ENCODE results near the gene MCC. TPM values are rescaled to one million over a fixed set of nuclear protein-coding genes. Genes with fewer than 3 reads are reported as not detected.

The MCC gene
- total RNA-seq, 4 donors from 2014 or later, result 1.2 to 133 (median 8.5) TPM

GRCh38 chr5:113152380-113152740 is 335.9 kb downstream of the MCC start:
- no peak for TF ChIP-seq POLR2A (IDR thresholded peaks at IDR 0.05)
- Histone ChIP-seq H3K9me3 (no peaks in the 10 kb centered on the region), H3K27me3 (no peaks in the 10 kb centered on the region), H3K4me3 (no peak overlapping the region), H3K27ac (no peak overlapping the region), H3K36me3 (no peaks in the 10 kb centered on the region), H3K4me1 (no peaks in the 10 kb centered on the region)
- DNase-seq, result no peak

DNA sequence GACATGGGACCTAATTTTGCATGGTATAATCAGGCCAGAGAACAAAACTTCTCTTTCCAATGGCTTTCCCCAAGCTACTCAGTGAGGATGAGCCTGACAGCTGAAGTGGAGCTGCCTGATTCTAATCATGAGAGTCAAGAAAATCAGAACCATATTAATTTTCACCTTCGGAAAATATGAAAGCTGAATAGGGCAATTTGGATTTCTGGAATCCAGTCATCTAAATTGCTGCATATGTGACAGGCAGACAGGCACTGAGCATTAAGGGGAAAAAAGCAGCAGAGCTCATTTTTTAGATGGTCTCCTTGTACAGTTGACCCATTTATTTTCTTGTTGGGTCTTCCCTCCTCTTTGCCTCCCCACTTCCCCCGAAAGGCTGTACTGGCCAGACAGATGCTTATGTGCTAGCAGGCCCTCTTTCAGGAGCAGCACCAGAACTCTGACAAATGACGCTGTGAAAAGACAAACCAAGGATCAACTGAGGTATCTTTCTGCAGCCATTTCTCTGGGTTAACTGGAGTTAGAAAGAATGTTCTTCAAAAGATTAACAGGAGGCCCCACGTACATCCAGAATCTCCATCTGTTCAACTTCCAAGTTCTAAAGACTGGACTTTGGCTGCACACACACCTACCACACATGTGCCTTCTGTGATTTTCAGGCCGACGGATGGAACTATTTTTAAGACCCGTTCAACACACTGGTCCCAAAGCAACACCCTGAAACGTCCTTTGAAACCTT is 336.4 kb downstream of the MCC start:
- no peak overlapping the region for H3K4me3 ChIP-seq
- no peaks in the 10 kb centered on the region for H3K27me3 ChIP-seq
- DNase-seq, result no peak
- no peak overlapping the region for H3K27ac ChIP-seq
- no peaks in the 10 kb centered on the region for H3K9me3 ChIP-seq
- H3K4me1 ChIP-seq, result no peaks in the 10 kb centered on the region
- TF ChIP-seq, protein P1, sequence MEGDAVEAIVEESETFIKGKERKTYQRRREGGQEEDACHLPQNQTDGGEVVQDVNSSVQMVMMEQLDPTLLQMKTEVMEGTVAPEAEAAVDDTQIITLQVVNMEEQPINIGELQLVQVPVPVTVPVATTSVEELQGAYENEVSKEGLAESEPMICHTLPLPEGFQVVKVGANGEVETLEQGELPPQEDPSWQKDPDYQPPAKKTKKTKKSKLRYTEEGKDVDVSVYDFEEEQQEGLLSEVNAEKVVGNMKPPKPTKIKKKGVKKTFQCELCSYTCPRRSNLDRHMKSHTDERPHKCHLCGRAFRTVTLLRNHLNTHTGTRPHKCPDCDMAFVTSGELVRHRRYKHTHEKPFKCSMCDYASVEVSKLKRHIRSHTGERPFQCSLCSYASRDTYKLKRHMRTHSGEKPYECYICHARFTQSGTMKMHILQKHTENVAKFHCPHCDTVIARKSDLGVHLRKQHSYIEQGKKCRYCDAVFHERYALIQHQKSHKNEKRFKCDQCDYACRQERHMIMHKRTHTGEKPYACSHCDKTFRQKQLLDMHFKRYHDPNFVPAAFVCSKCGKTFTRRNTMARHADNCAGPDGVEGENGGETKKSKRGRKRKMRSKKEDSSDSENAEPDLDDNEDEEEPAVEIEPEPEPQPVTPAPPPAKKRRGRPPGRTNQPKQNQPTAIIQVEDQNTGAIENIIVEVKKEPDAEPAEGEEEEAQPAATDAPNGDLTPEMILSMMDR (IDR thresholded peaks at IDR 0.05), result no peak
- no peak for TF ChIP-seq POLR2A (IDR thresholded peaks at IDR 0.05)
- no peaks in the 10 kb centered on the region for H3K36me3 ChIP-seq

GRCh38 chr5:113150821-113151220 is 337.4 kb downstream of the MCC start:
- no peaks in the 10 kb centered on the region for H3K27me3 ChIP-seq
- no peak overlapping the region for H3K4me3 ChIP-seq
- no peaks in the 10 kb centered on the region for H3K36me3 ChIP-seq
- H3K27ac ChIP-seq, result no peak overlapping the region
- H3K4me1 ChIP-seq, result no peaks in the 10 kb centered on the region
- no peak for DNase-seq
- no peaks in the 10 kb centered on the region for H3K9me3 ChIP-seq
- TF ChIP-seq, protein P1 (IDR thresholded peaks at IDR 0.05), result no peak
- TF ChIP-seq POLR2A (IDR thresholded peaks at IDR 0.05), result no peak

DNA sequence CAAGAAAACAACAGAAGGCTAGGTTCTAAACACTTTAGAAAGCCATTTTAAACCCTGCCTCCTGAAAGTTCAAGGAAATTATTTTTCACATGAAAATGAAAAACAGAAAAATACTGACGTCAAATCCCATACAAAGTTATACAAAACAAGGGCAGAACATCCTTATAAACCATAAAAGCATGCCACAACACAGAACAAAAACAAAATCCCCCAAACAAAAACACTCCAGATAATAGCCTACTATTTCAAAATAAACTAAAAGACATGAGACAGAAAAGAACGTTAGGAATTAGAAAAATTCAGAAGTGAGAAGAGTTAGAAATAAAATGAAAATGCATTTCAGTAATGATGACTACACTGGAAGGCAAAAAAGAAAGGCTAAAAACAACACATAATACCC is 338.0 kb downstream of the MCC start:
- no peak for DNase-seq
- no peak overlapping the region for H3K4me3 ChIP-seq
- no peaks in the 10 kb centered on the region for H3K36me3 ChIP-seq
- no peak for TF ChIP-seq POLR2A (IDR thresholded peaks at IDR 0.05)
- TF ChIP-seq, protein P1 (IDR thresholded peaks at IDR 0.05), result no peak
- no peaks in the 10 kb centered on the region for H3K4me1 ChIP-seq
- no peak overlapping the region for H3K27ac ChIP-seq
- H3K9me3 ChIP-seq, result no peaks in the 10 kb centered on the region
- H3K27me3 ChIP-seq, result no peaks in the 10 kb centered on the region

- Histone ChIP-seq H3K9me3 (no peaks in the 10 kb centered on the region), H3K36me3 (no peaks in the 10 kb centered on the region), H3K27ac (no peak overlapping the region), H3K27me3 (no peaks in the 10 kb centered on the region), H3K4me3 (no peak overlapping the region), H3K4me1 (no peaks in the 10 kb centered on the region)
- DNase-seq, result no peak
- no peak for TF ChIP-seq POLR2A (IDR thresholded peaks at IDR 0.05)
- TF ChIP-seq, protein P1 (IDR thresholded peaks at IDR 0.05), result no peak
Measured at GRCh38 chr5:113147537-113147936, 340.7 kb downstream of the MCC start.

- Histone ChIP-seq H3K27ac (no peak overlapping the region), H3K36me3 (no peaks in the 10 kb centered on the region), H3K4me3 (no peak overlapping the region), H3K4me1 (no peaks in the 10 kb centered on the region), H3K27me3 (no peaks in the 10 kb centered on the region), H3K9me3 (no peaks in the 10 kb centered on the region)
- DNase-seq, result no peak
- no peak for TF ChIP-seq POLR2A (IDR thresholded peaks at IDR 0.05)
- TF ChIP-seq, protein P1 (IDR thresholded peaks at IDR 0.05), result no peak
Measured at GRCh38 chr5:113147101-113147508, 341.1 kb downstream of the MCC start.
